SU-DHL-6 (cell line): Measurements from ENCODE around the gene CEP170.
"Not testable (repeated sequence)": the region's sequence is repeated elsewhere in the genome, so short reads cannot be mapped to it uniquely, and the experiment has no call there.

ENCODE experiments used
- H2AFZ ChIP-seq: fragments of 200-600 bp; sonication (generic); 2 replicates; pipeline ENCODE4 v1.6.1; 2014; ENCODE audit warnings: low read depth, mild to moderate bottlenecking, moderate library complexity, mixed read lengths, antibody characterized with exemption, low read length; ENCODE audit not compliant: severe bottlenecking
- H3F3A ChIP-seq: fragments of 200-600 bp; shearing (Covaris generic); 2 replicates; pipeline ENCODE4 v1.6.0; 2016; ENCODE audit warnings: antibody characterized with exemption, mild to moderate bottlenecking; ENCODE audit not compliant: insufficient read depth
- H3K27ac ChIP-seq: fragments of 200-600 bp; sonication (generic); 2 replicates; pipeline ENCODE4 v1.5.1; 2016; ENCODE audit warnings: low read depth, mild to moderate bottlenecking, low read length, moderate library complexity, mixed read lengths
- H3K27me3 ChIP-seq: fragments of 200-600 bp; sonication (generic), shearing (Covaris generic); 2 replicates; pipeline ENCODE4 v1.6.0; 2014; ENCODE audit warnings: mild to moderate bottlenecking, low read length
- H3K36me3 ChIP-seq: fragments of 200-600 bp; sonication (generic); 2 replicates; pipeline ENCODE4 v1.6.1; 2014; ENCODE audit warnings: mild to moderate bottlenecking, low read length, mixed read lengths
- H3K4me2 ChIP-seq: fragments of 300-600, 200-600 bp; shearing (Covaris generic), sonication (generic); 2 replicates; pipeline ENCODE4 v1.6.0; 2014; ENCODE audit warnings: low read length, low read depth, mild to moderate bottlenecking; ENCODE audit not compliant: poor library complexity, severe bottlenecking
- H3K4me3 ChIP-seq: fragments of 200-600 bp; sonication (generic); 2 replicates; pipeline ENCODE4 v1.5.1; 2014; ENCODE audit warnings: antibody characterized with exemption, low read length, mild to moderate bottlenecking, mixed read lengths; ENCODE audit not compliant: insufficient read depth, poor library complexity, severe bottlenecking
- H3K79me2 ChIP-seq: fragments of 200-600 bp; sonication (generic); 2 replicates; pipeline ENCODE4 v1.6.1; 2014; ENCODE audit warnings: mild to moderate bottlenecking, low read length, moderate library complexity; ENCODE audit not compliant: insufficient read depth
- H3K9ac ChIP-seq: fragments of 200-600 bp; sonication (generic); 2 replicates; pipeline ENCODE4 v1.7.0; 2014; ENCODE audit warnings: mild to moderate bottlenecking, low read length
- H3K9me2 ChIP-seq: fragments of 200-600 bp; sonication (generic); replicated peaks from 2 replicates; pipeline ENCODE4 v1.6.1; 2014; ENCODE audit warnings: low read length; ENCODE audit not compliant: insufficient read depth
- H3K9me3 ChIP-seq: fragments of 200-600 bp; sonication (generic); 2 replicates; pipeline ENCODE4 v1.6.1; 2014; ENCODE audit warnings: low read length, mixed read lengths; ENCODE audit not compliant: insufficient read depth
- H4K20me1 ChIP-seq: fragments of 200-600 bp; sonication (generic); 2 replicates; pipeline ENCODE4 v1.6.1; 2014; ENCODE audit warnings: low read depth, mild to moderate bottlenecking, antibody characterized with exemption, low read length, moderate library complexity, mixed read lengths

CEP170 gene

GRCh38 chr1:243205026-243205501 is 50.0 kb downstream of the CEP170 start:
- not testable (repeated sequence) for H4K20me1 ChIP-seq, H2AFZ ChIP-seq, H3K36me3 ChIP-seq, H3K27ac ChIP-seq, H3K9me2 ChIP-seq, H3K9me3 ChIP-seq, H3K4me2 ChIP-seq, H3K4me3 ChIP-seq, H3K79me2 ChIP-seq, H3F3A ChIP-seq, H3K9ac ChIP-seq, H3K27me3 ChIP-seq

GRCh38 chr1:243204336-243204735 is 50.7 kb downstream of the CEP170 start:
- H3F3A ChIP-seq, H4K20me1 ChIP-seq, H3K9ac ChIP-seq: not testable (repeated sequence)

DNA sequence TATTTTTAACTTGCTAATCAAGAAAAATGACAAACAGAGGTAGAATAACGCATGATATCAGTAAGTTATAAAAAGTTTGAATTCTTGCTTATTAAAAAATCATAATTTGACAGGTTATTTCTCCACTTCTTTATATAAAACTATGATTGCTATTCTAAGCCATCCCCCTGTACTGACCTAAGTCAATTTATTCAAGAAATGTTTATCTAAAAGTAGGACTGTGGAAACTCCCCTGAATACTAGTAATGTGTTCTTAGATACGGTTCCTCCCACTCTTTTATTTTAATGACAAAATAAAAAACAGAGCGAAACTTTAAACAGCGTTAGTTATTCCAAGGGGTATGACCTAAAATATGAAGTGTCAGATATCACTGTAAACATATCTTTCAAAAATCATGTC is 51.9 kb downstream of the CEP170 start:
- not testable (repeated sequence) for H3K79me2 ChIP-seq, H4K20me1 ChIP-seq, H3K36me3 ChIP-seq, H3K4me2 ChIP-seq, H3K9me2 ChIP-seq, H3K9ac ChIP-seq, H2AFZ ChIP-seq, H3K4me3 ChIP-seq, H3K9me3 ChIP-seq, H3K27ac ChIP-seq, H3K27me3 ChIP-seq, H3F3A ChIP-seq

More at GRCh38 chr1:243204336-243204735, 50.7 kb downstream of the CEP170 start:
- H3K27ac ChIP-seq, H3K9me3 ChIP-seq, H2AFZ ChIP-seq, H3K79me2 ChIP-seq, H3K4me3 ChIP-seq, H3K27me3 ChIP-seq, H3K4me2 ChIP-seq, H3K36me3 ChIP-seq, H3K9me2 ChIP-seq: not testable (repeated sequence)

- not testable (repeated sequence) for H4K20me1 ChIP-seq, H3F3A ChIP-seq, H2AFZ ChIP-seq, H3K79me2 ChIP-seq, H3K4me3 ChIP-seq, H3K9ac ChIP-seq, H3K4me2 ChIP-seq, H3K9me2 ChIP-seq, H3K9me3 ChIP-seq, H3K27me3 ChIP-seq, H3K27ac ChIP-seq, H3K36me3 ChIP-seq
Measured at GRCh38 chr1:243201316-243201715, 53.8 kb downstream of the CEP170 start.

GRCh38 chr1:243197524-243197923 is 57.6 kb downstream of the CEP170 start:
- not testable (repeated sequence) for H3K9ac ChIP-seq, H3K36me3 ChIP-seq, H3K9me2 ChIP-seq, H3K4me2 ChIP-seq, H3K4me3 ChIP-seq, H2AFZ ChIP-seq, H4K20me1 ChIP-seq, H3K79me2 ChIP-seq, H3K27me3 ChIP-seq, H3K9me3 ChIP-seq, H3F3A ChIP-seq, H3K27ac ChIP-seq

DNA sequence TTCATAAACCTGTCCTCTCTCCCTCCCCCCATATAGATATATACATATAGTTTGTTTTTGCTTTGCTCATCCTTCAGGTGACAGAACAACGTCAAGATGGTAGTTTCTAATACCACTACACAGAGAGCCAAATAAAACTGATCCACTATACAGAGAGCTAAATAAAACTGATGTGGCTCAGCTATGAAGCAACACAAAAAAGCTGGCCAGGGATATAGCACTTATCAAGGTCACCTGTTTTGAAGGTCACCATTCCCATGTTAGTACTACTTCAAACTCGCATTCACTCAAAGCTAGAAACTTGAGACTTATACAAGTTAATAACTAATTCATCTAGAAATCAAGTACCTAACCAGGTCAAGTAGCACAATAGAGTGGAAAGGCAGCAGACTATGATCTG is 61.8 kb downstream of the CEP170 start:
- H3K4me3 ChIP-seq, H3K79me2 ChIP-seq, H3K9ac ChIP-seq, H3K4me2 ChIP-seq, H2AFZ ChIP-seq, H3K27me3 ChIP-seq, H4K20me1 ChIP-seq, H3K9me2 ChIP-seq, H3F3A ChIP-seq, H3K9me3 ChIP-seq, H3K36me3 ChIP-seq, H3K27ac ChIP-seq: not testable (repeated sequence)

DNA sequence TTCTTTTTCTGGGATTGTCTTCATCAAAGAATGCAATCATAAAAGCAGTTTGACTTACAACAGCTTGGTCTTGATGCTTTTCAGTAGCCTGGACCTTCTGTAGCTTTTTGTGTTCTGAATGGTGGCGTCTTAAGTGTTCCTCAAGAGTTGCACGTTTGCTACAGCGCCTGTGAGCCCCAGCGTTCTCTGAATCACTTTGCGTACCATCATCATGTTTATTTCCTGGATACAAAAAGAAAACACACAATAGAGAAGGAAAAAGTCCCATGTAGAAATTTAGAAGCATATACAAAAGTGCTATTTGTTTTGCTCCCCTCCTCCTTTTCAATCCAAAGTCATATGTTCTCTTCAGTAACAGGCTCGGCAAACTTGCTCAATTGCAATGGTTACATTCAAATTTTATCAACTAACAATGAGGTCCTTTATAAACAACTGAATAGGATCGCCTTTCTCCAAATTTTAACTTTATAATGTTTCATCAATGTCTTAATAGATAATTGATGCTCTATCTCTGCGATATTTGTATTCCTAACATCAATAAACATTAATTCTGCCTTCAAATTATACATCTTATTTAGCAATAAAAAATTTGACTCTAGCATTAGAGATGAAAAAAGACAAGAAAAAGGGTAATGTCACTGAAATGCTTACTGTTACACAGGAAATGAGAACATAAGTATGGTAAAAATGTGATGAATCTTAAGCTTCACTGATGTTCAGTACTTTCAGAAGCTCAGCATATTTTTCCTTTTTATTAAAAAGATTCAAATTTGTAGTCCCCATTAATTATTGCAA is 68.7 kb downstream of the CEP170 start:
- H3K9ac ChIP-seq, H3K27me3 ChIP-seq, H3F3A ChIP-seq, H4K20me1 ChIP-seq, H3K9me2 ChIP-seq, H2AFZ ChIP-seq, H3K27ac ChIP-seq, H3K79me2 ChIP-seq, H3K4me2 ChIP-seq, H3K36me3 ChIP-seq, H3K4me3 ChIP-seq, H3K9me3 ChIP-seq: not testable (repeated sequence)

DNA sequence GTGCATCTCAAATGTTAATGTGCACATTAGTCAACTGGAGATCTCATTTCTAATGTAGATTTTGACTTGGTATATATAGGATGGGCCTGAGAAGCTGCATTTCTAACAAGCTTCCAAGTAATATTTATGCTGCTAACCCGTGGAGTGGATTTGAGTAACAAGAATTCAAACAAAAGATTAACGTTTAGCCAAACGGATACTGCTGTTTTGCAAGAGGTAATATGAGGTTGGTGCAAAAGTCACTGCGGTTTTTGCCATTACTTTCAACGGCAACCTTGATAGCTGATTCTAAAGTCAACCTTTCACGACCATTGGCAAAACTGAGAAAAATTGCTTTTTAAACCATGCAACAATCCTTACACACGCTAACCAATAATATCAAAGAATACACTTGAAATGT is 70.3 kb downstream of the CEP170 start:
- H3K9me3 ChIP-seq, H3K9me2 ChIP-seq, H3K79me2 ChIP-seq, H3K9ac ChIP-seq, H3F3A ChIP-seq, H3K27ac ChIP-seq, H3K4me2 ChIP-seq, H3K36me3 ChIP-seq, H3K4me3 ChIP-seq, H2AFZ ChIP-seq, H4K20me1 ChIP-seq, H3K27me3 ChIP-seq: not testable (repeated sequence)
